GM18951 (cell line): ENCODE data around the gene OLFM2.
"Not testable (repeated sequence)": the region's sequence is repeated elsewhere in the genome, so short reads cannot be mapped to it uniquely, and the experiment has no call there.

Experiments
- POLR2A ChIP-seq: IDR thresholded peaks from 4 replicates; pipeline ENCODE4 v1.6.1; 2011; ENCODE audit warnings: mild to moderate bottlenecking; ENCODE audit not compliant: insufficient read length, insufficient read depth; ENCODE audit errors: extremely low read depth
- in situ Hi-C: fragments of 300-500 bp; cut with MboI; formaldehyde crosslinking; loops from one replicate; pipeline ENCODE4 v1.12.0; 2022; ENCODE audit warnings: low sequenced_read_pairs, mixed read lengths, inconsistent platforms; ENCODE audit not compliant: unreplicated experiment

Gene OLFM2

GRCh38 chr19:9836021-9836420, 100.3 kb downstream of the OLFM2 start:
- TF ChIP-seq POLR2A: no peak
- in situ Hi-C loops: no loop called here

- no peak for TF ChIP-seq POLR2A
- in situ Hi-C loops: no loop called here
Observed at GRCh38 chr19:9835507-9835949, 100.8 kb downstream of the OLFM2 start.

- in situ Hi-C loops: no loop called here
- TF ChIP-seq POLR2A: peak; percentile 76
Observed at GRCh38 chr19:9834726-9835506, 101.4 kb downstream of the OLFM2 start, which contains the start of gene PIN1. TSS of gene PIN1 (plus strand) at chr19:9835318. CDS start at chr19:9835345, 27 bp downstream.

- in situ Hi-C loops: no loop called here
- TF ChIP-seq POLR2A: no peak
Observed at GRCh38 chr19:9834307-9834725, 102.0 kb downstream of the OLFM2 start.

- TF ChIP-seq POLR2A: no peak
- in situ Hi-C loops: no loop called here
Observed at GRCh38 chr19:9828551-9829063, 107.7 kb downstream of the OLFM2 start.

- in situ Hi-C loops: no loop called here
- peak; percentile 97 for TF ChIP-seq POLR2A
Observed at GRCh38 chr19:9827289-9828238, 108.8 kb downstream of the OLFM2 start, which contains the start of gene UBL5. TSS of gene UBL5 (plus strand) at chr19:9827918. CDS start at chr19:9828338, 420 bp downstream.

- TF ChIP-seq POLR2A: no peak
- in situ Hi-C loops: no loop called here
Observed at GRCh38 chr19:9823816-9824215, 112.5 kb downstream of the OLFM2 start.

GRCh38 chr19:9820034-9820433, 116.3 kb downstream of the OLFM2 start:
- in situ Hi-C loops: not testable (repeated sequence)

GRCh38 chr19:9819596-9819909, 116.8 kb downstream of the OLFM2 start:
- TF ChIP-seq POLR2A: peak; percentile 38
- in situ Hi-C loops: no loop called here

- in situ Hi-C loops: no loop called here
- peak; percentile 95 for TF ChIP-seq POLR2A
Observed at GRCh38 chr19:9818734-9819595, 117.3 kb downstream of the OLFM2 start, which contains the start of gene FBXL12. TSS of gene FBXL12 (minus strand) at chr19:9819079. CDS start at chr19:9818813, 266 bp downstream.

- TF ChIP-seq POLR2A: no peak
- in situ Hi-C loops: no loop called here
Observed at GRCh38 chr19:9818175-9818733, 118.1 kb downstream of the OLFM2 start.

GRCh38 chr19:9811139-9811538, 125.2 kb downstream of the OLFM2 start:
- TF ChIP-seq POLR2A: no peak
- in situ Hi-C loops: no loop called here
